ENCODE data around the gene TMEM120A. TPM values are rescaled to one million over a fixed set of nuclear protein-coding genes. Genes with fewer than 3 reads are reported as not detected.
"Not testable (repeated sequence)": the region's sequence is repeated elsewhere in the genome, so short reads cannot be mapped to it uniquely, and the experiment has no call there.

The TMEM120A gene
- total and polyA plus RNA-seq, 2 experiments from 2014 or later = 50.7 to 91.1 TPM

GRCh38 chr7:76009672-76010600 is 15.5 kb upstream of the TMEM120A start:
- Histone ChIP-seq H2AFZ (no peak overlapping the region), H3K9me3 (ENCODE audit: low read depth) (no peaks in the 10 kb centered on the region), H3K27me3 (no peaks in the 10 kb centered on the region), H4K20me1 (ENCODE audit: insufficient read depth, poor library complexity, severe bottlenecking) (no peaks in the 10 kb centered on the region), H3K4me3 (no peak overlapping the region), H3K4me2 (no peak overlapping the region), H3K4me1 (ENCODE audit: insufficient read depth) (no peaks in the 10 kb centered on the region), H3K9me2 (replicated peaks; ENCODE audit: insufficient read depth) (no peaks in the 10 kb centered on the region), H3K36me3 (replicated peaks; ENCODE audit: insufficient read depth, low read depth) (no peaks in the 10 kb centered on the region), H3K27ac (no peak overlapping the region), H3K79me2 (no peaks in the 10 kb centered on the region)
- no peak for TF ChIP-seq EZH2phosphoT487 (IDR thresholded peaks at IDR 0.05; ENCODE audit: low read depth, severe bottlenecking, unreplicated experiment)
- no peak for DNase-seq (ENCODE audit: low spot score)
- WGBS (ENCODE audit: low lambda C conversion rate, missing lambda C conversion rate) = 90% methylated on average over 11 of the region's 11 CpGs

DNA sequence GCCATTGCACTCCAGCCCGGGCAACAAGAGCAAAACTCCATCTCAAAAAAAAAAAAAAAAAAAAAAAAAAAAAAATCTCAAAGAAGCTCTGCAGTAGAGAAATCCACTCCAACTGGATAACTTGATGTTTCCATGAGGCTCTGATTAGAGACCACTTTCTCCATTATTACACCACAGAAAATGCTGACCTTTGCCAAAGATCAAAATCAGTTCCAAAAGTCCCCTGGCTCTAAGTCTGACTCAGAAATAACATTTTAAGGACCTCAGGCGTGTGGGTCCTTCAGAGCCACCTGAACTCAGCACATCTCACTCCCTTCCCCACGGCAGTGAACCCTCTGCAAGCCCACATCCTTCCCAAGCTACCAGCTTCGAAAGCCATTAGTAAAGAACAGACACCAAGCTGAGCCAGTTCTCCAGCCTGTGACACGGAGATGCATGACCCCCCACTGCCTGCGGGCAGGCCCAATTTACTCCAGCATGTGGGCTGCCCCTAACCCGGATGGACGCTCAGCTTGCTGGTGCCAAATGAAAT is 13.8 kb upstream of the TMEM120A start:
- Histone ChIP-seq H3K4me1 (ENCODE audit: insufficient read depth) (no peaks in the 10 kb centered on the region), H3K36me3 (replicated peaks; ENCODE audit: insufficient read depth, low read depth) (no peaks in the 10 kb centered on the region), H2AFZ (no peak overlapping the region), H3K79me2 (no peaks in the 10 kb centered on the region), H3K4me3 (no peak overlapping the region), H3K27me3 (no peaks in the 10 kb centered on the region), H3K4me2 (no peak overlapping the region), H4K20me1 (ENCODE audit: insufficient read depth, poor library complexity, severe bottlenecking) (no peaks in the 10 kb centered on the region), H3K9me3 (ENCODE audit: low read depth) (no peaks in the 10 kb centered on the region), H3K27ac (no peak overlapping the region), H3K9me2 (replicated peaks; ENCODE audit: insufficient read depth) (no peaks in the 10 kb centered on the region)
- no peak for TF ChIP-seq EZH2 (IDR thresholded peaks at IDR 0.05; ENCODE audit: borderline replicate concordance)
- TF ChIP-seq EZH2phosphoT487 (IDR thresholded peaks at IDR 0.05; ENCODE audit: low read depth, severe bottlenecking, unreplicated experiment) = no peak
- TF ChIP-seq CTCF (IDR thresholded peaks at IDR 0.05; ENCODE audit: poor library complexity) = no peak
- DNase-seq (ENCODE audit: low spot score) = no peak
- WGBS (ENCODE audit: low lambda C conversion rate, missing lambda C conversion rate) = 83% methylated on average over 8 of the region's 8 CpGs

DNA sequence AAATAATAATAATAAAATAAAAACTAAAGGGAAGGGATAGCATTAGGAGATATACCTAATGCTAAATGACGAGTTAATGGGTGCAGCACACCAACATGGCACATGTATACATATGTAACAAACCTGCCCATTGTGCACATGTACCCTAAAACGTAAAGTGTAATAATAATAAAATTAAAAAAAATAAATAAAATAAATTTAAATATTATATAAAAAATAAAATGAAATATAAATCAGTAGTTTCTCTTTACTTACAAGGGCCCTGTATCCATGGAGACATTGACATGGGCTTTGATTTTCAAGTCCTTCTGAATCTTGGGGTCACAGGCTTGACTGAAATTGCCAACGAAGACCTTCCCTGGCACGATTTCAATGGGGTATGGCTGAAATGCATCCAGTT is 10.6 kb upstream of the TMEM120A start:
- H2AFZ ChIP-seq; H4K20me1 ChIP-seq (ENCODE audit: insufficient read depth, poor library complexity, severe bottlenecking); DNase-seq (ENCODE audit: low spot score); H3K4me3 ChIP-seq; H3K4me2 ChIP-seq; H3K27ac ChIP-seq; H3K27me3 ChIP-seq; H3K9me3 ChIP-seq (ENCODE audit: low read depth); H3K4me1 ChIP-seq (ENCODE audit: insufficient read depth); H3K9me2 ChIP-seq (replicated peaks; ENCODE audit: insufficient read depth); H3K79me2 ChIP-seq; H3K36me3 ChIP-seq (replicated peaks; ENCODE audit: insufficient read depth, low read depth): not testable (repeated sequence)
- 86% methylated on average over 4 of the region's 4 CpGs for WGBS (ENCODE audit: low lambda C conversion rate, missing lambda C conversion rate)

DNA sequence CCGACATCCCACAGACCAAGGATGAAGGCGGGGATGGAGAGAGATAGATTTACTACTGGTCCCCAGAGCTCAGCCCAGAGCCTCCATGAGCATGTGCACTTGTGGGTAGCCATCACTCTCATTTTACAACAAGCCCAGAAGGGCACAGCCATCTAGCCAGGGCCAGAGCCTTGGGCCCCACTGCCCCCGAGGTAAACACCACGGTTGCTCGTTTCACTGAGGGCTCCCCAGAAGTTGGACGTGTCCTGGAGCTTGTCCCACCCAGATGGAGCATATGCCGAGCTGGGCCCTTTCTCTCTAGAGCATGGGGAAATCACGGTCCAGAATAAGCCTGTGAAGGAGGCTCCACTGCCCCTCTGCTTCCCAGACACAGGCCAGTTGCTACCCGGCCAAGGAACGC is 9.0 kb upstream of the TMEM120A start:
- Histone ChIP-seq H3K27ac (no peak overlapping the region), H3K36me3 (replicated peaks; ENCODE audit: insufficient read depth, low read depth) (no peaks in the 10 kb centered on the region), H2AFZ (no peak overlapping the region), H3K4me2 (no peak overlapping the region), H3K9me3 (ENCODE audit: low read depth) (no peaks in the 10 kb centered on the region), H3K9me2 (replicated peaks; ENCODE audit: insufficient read depth) (no peaks in the 10 kb centered on the region), H4K20me1 (ENCODE audit: insufficient read depth, poor library complexity, severe bottlenecking) (no peaks in the 10 kb centered on the region), H3K79me2 (no peaks in the 10 kb centered on the region), H3K4me1 (ENCODE audit: insufficient read depth) (no peaks in the 10 kb centered on the region), H3K27me3 (no peaks in the 10 kb centered on the region), H3K4me3 (no peak overlapping the region)
- WGBS (ENCODE audit: low lambda C conversion rate, missing lambda C conversion rate) = 98% methylated on average over 10 of the region's 10 CpGs
- TF ChIP-seq EZH2phosphoT487 (IDR thresholded peaks at IDR 0.05; ENCODE audit: low read depth, severe bottlenecking, unreplicated experiment) (no peak), CTCF (IDR thresholded peaks at IDR 0.05; ENCODE audit: poor library complexity) (no peak), EZH2 (IDR thresholded peaks at IDR 0.05; ENCODE audit: borderline replicate concordance) (no peak)
- DNase-seq (ENCODE audit: low spot score) = no peak

Measured in hepatocyte (in vitro differentiated cells).